Activated CD8-positive, alpha-beta memory T cell treated with anti-CD3 and anti-CD28 coated beads, Interleukin-2, amount 50 U/mL, for 1 hour (primary cell): ENCODE measurements around the gene PNMA6A.
"Not testable (repeated sequence)": the region's sequence is repeated elsewhere in the genome, so short reads cannot be mapped to it uniquely, and the experiment has no call there.

Experiments
- DNase-seq: peaks from one replicate; pipeline ENCODE4 v3.0.0-alpha.2; 2020; ENCODE audit errors: extremely low read depth

Gene PNMA6A

DNA sequence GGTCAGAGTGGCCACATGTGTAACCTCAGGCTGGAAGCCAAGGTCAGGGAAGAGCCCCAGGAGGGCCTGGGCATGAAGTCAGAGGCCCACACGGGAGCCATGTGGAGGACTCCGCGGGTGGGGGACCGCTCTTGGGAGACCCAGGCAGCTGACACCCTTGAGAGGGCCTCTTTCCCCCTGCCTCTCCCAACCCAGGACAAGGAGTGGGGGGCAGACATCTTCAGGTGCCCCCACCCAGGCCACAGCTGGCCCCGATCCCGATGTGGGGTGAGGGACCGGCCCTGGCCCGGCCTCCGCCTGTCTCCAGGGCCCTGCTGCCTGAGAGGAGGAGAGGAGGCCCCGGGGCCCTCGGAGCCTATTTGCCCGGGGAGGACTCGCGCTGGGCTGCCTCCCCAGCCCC, 3.1 kb downstream of the PNMA6A start:
- no peak for DNase-seq

DNA sequence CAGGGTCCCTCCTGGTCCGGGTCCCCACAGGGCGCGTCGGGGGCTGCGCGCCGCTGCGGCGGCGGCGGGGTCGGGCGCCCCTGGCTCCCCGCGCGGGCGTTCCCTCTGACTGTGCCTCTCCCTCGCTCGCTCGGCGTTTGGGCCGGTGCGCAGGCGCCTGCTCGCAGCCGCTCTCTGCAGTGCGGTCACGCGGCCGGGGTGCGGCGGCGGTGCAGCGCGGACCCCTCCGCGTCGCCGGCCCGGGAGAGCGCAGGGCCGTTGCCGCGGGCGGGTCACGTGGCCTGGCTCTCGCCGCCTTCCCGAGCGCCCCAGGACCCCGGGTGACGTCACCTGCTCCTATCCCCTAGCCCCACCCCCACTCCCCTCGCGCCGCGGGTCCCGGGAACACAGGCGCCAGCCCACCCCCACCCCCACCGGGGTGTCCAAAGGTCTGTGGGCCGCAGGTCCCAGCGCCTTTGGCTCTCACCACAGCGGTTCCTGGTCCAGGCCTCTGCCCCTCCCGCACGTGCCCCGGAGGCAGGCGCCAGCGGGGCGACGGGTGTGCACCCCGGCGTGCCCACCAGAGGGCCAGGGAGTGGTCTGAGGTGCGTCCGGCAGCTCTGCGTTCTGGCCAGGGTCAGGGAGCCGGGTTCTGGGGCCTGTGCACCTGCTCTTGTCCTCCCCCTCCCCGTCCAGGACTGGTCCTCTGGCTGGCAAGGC, 5.3 kb downstream of the PNMA6A start:
- not testable (repeated sequence) for DNase-seq

DNA sequence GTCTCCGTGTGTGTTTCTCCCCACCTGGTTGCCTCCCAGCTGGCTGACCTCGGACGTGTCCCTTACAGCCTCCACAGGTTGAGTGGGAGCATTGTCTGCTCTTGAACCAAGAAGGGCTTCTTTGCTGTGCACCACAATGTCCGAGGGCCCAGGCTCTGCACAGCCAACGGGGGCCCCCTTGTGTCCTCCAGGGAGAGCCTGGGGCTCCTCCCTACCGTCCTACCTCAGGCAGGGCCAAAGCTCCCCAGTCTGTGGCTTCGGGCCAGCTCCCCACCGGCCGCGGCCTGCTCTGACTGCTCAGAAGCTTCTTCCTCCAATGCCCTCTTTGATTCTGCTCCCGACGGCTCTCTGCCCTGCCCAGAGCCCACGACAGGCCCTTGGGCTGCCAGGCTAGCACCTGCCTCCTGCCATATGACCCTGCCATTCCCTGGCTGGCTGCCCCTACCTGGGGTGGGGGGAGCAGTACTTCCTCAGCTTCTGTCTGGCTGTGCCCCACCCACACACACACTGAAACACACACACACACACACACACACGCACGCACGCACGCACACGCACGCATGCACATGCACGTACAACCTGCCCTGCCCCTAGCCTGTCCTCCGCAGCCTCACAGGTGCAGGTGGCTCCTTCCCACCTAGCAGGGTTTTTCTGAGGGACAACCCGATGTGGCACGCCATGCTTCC, 11.1 kb downstream of the PNMA6A start:
- DNase-seq = not testable (repeated sequence)

DNA sequence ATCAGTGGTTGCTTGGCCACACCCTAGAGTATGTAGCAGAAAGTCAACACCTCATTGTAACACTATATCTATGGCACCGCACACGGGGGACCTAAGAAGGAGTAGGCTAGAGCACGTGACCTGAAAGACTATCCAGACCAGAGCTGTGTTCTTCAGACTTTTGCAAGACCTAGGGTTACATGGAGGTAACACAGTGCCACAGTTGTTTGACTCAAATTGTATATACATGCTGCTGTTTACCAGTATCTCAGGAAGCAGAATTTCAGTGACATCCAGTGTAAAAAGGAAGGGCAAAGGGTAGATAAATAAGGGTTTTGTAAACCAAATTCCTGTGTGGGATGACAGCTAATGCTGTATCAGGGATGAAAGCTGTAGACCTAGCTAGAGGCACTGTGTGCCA, 30.2 kb downstream of the PNMA6A start:
- no peak for DNase-seq

DNA sequence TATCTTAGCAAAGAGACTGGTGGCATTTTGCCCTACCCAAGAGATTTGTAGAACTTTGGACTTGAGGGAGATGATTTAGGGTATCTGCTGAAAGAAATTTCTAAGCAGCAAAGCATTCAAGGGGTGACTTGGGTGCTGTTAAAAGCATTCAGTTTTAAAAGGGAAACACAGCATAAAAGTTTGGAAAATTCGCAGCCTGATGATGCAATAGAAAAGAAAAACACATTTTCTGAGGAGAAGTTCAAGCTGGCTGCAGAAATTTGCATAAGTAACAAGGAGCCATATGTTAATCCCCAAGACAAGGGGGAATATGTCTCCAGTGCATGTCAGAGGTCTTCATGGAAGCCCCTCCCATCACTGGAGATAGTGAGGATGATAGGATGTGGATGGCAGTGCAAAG, 32.7 kb downstream of the PNMA6A start:
- not testable (repeated sequence) for DNase-seq

DNA sequence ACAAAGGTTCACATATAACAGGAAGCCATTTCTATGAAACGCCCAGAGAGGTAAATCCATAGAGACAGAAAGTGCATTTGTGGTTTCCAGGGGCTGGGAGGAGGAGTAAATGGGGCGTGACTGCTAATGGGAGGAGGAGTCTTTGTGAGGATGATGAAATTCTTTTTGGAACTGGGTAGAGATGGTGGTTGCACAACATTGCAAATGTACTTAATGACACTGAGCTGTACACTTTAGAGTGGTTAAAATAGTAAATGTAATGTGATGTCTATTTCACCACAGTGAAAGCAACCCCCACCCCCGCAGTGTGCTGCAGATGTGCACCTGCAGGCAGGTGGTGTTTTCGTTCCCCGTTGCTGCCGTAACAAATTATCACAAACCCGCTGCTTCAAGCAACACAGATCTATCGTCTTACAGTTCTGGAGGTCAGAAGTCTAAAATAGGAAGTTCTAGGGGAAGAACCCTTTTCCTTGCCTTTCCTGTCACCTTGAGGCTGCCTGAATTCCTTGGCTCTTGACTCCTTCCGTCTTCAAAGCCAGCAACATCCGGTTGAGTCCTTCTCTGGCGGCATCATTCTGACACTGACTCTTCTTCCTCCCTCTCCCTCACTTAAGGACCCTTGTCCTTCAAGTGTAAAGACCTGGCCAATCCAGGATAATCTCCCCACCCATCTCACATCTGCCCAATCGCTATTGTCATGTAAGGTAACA, 34.0 kb downstream of the PNMA6A start:
- DNase-seq = not testable (repeated sequence)

DNA sequence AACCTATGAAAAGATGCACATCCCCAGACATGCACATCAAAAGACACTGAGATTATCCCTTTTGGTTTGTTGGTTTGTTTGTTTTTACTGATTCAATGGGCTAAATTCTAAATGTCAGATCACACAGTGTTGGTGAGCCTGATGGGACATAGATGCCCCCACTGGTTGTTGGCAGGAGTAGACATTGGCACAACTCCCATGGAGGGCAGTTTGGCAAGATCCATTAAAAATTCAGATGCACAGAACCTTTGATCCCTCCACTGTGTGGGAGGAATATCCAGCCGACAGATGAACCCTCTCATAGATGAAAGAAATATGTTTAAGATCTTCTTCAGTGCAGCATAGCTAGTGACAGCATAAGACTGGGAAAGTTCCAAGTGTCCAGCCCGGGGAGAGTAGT, 38.5 kb downstream of the PNMA6A start:
- not testable (repeated sequence) for DNase-seq

DNA sequence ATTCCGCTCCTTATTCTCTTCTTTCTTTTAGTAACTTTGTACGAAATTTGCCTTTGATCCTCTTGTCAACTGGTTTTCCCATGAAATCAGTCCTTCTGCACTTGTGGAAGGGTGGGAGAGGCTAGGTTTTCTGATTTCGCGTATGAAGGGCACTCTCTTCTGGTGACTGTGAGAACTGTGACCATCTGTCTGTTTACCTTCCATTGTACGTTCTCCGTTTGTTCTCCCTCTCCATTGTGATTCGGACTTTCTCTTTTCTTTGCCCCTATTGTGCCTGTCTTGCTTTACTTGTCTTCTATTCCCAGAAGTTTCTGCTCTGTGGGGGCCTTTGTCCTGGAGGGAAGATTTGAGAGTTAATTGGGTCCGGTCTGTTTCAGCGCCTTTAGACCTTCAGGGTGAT, 41.6 kb downstream of the PNMA6A start:
- not testable (repeated sequence) for DNase-seq

DNA sequence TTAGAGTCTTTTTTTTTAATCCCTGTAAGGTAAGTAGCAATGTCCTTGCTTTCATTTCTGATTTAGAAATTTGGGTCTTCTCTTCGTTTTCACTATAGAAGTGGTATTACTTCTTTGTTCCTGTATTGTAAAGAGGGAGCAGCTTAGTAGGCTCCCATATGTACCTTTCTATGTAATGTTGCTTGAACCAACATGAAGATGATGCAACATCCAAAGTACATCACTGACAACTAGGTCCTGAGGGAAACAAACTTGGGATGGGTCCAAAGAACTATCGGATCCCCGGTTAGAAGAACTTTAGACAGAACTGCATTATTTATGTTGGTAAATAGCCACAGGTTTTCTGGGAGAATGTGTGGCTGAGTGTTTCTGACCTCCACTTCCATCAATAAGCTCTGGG, 45.5 kb downstream of the PNMA6A start:
- not testable (repeated sequence) for DNase-seq

DNA sequence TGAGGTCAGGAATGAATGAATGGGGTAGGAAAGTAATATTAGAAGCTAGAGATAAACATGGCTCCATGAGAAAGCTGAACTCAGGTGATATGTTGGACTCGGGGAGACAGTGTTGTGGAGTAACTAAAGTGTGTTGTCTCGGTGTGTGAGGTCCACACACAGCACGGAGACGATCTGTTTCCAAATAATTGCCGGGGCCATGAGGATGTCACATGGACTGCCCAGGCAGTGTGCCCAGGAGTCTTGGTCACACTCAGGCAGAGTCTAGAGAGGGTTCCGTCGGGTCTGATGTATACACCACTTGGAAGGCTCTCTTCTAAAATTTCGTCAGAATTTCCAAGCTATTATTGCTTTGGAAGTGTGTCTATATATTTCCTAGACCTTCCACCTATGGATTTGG, 48.0 kb downstream of the PNMA6A start:
- not testable (repeated sequence) for DNase-seq

DNA sequence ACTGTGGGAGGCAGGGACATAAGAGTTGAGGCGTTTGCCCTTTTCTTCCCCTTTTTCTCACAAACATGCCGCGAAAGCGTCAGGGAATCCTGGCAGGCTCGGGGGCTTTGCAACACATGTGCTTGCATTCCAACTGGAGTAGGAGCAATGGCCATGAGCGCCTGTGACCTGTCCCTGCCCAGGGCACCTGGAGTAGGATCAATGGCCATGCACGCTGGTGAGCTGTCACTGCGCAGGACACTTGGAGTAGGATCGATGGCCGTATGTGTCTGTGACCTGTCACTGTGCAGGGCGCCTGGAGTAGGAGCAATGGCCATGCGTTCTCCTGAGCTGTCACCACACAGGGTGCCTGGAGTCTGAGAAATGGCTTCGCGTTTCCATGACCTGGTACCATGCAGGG, 51.2 kb downstream of the PNMA6A start:
- not testable (repeated sequence) for DNase-seq
